GM23248 (cell line): ENCODE measurements around the gene MRPL9. TPM values are rescaled to one million over a fixed set of nuclear protein-coding genes. Genes with fewer than 3 reads are reported as not detected.

Experiments used
- DNase-seq: peaks from one replicate; pipeline ENCODE4 v3.0.0-alpha.2; 2015
- H2AFZ ChIP-seq: fragments of 200-600 bp; sonication (generic); 2 replicates; pipeline ENCODE4 v1.6.1; 2016; ENCODE audit warnings: antibody characterized with exemption
- H3F3A ChIP-seq: fragments of 200-600 bp; sonication (generic); 2 replicates; pipeline ENCODE4 v1.6.1; 2016; ENCODE audit warnings: mild to moderate bottlenecking, antibody characterized with exemption, mixed run types; ENCODE audit not compliant: insufficient read depth
- H3K27ac ChIP-seq: fragments of 200-600 bp; sonication (generic); 2 replicates; pipeline ENCODE4 v1.5.1; 2016; ENCODE audit warnings: mild to moderate bottlenecking
- H3K27me3 ChIP-seq: fragments of 200-600 bp; sonication (generic); replicated peaks from 2 replicates; pipeline ENCODE4 v1.6.1; 2016; ENCODE audit warnings: mild to moderate bottlenecking; ENCODE audit not compliant: insufficient read depth
- H3K36me3 ChIP-seq: fragments of 200-600 bp; sonication (generic); 2 replicates; pipeline ENCODE4 v1.6.1; 2016; ENCODE audit warnings: low read depth, mild to moderate bottlenecking
- H3K4me1 ChIP-seq: fragments of 200-600 bp; sonication (generic); 2 replicates; pipeline ENCODE4 v1.6.1; 2016; ENCODE audit warnings: mild to moderate bottlenecking; ENCODE audit not compliant: insufficient read depth
- H3K4me2 ChIP-seq: fragments of 200-600 bp; sonication (generic); one replicate; pipeline ENCODE4 v1.6.1; 2016; ENCODE audit warnings: mild to moderate bottlenecking; ENCODE audit not compliant: unreplicated experiment
- H3K4me3 ChIP-seq: fragments of 200-600 bp; sonication (generic); 2 replicates; pipeline ENCODE4 v1.5.1; 2016; ENCODE audit warnings: mild to moderate bottlenecking
- H3K79me2 ChIP-seq: fragments of 200-600 bp; sonication (generic); 2 replicates; pipeline ENCODE4 v1.6.1; 2016; ENCODE audit warnings: mild to moderate bottlenecking; ENCODE audit not compliant: insufficient read depth
- H3K9ac ChIP-seq: fragments of 200-600 bp; sonication (generic); 2 replicates; pipeline ENCODE4 v1.6.1; 2016; ENCODE audit warnings: mild to moderate bottlenecking
- H3K9me2 ChIP-seq: fragments of 200-600 bp; sonication (generic); 2 replicates; pipeline ENCODE4 v1.6.1; 2016; ENCODE audit warnings: mixed run types, mild to moderate bottlenecking, moderate library complexity; ENCODE audit not compliant: insufficient read depth
- H3K9me3 ChIP-seq: fragments of 200-600 bp; sonication (generic); one replicate; pipeline ENCODE4 v1.6.1; 2017; ENCODE audit warnings: low read depth
- H4K20me1 ChIP-seq: fragments of 200-600 bp; sonication (generic); 2 replicates; pipeline ENCODE4 v1.6.0; 2016; ENCODE audit not compliant: insufficient read depth
- EZH2 ChIP-seq: fragments of 200-600 bp; sonication (generic); IDR thresholded peaks from 2 replicates; pipeline ENCODE4 v1.6.1; 2018; ENCODE audit warnings: antibody characterized with exemption, mild to moderate bottlenecking; ENCODE audit not compliant: insufficient read depth, poor library complexity, severe bottlenecking
- EZH2phosphoT487 ChIP-seq: fragments of 200-600 bp; sonication (generic); IDR thresholded peaks from 2 replicates; pipeline ENCODE4 v1.6.1; 2018; ENCODE audit warnings: antibody characterized with exemption, moderate library complexity, mild to moderate bottlenecking, low read depth; ENCODE audit not compliant: insufficient read depth
- WGBS, 2 experiments: methylation state at CpG; one replicate each; pipeline ENCODE4 v1.1.6; 2015 to 2017; ENCODE audit warnings: low lambda C conversion rate in 2 of 2, low coverage in 1 of 2; ENCODE audit errors: missing lambda C conversion rate in 2 of 2; 5-methylcytosine and 5-hydroxymethylcytosine counted together
- in situ Hi-C: fragments of 300-500 bp; cut with MboI; formaldehyde crosslinking; loops from 2 replicates; pipeline ENCODE4 v1.15.0; 2020
- polyA plus RNA-seq: library from polyadenylated mRNA; unstranded; fragments of >200 nt; fragmentation: Nextera tagmentation; extraction: Ambion mirVana; gene quantifications from 2 replicates; pipeline ENCODE4 v1.2.1, GENCODE V29; 2016
- total RNA-seq: library from RNA; depleted of rRNA; stranded (reverse); fragments of >200 nt; shearing (Covaris generic); gene quantifications from 2 replicates; pipeline ENCODE4 v1.2.3, GENCODE V29; 2014

MRPL9 gene
- total and polyA plus RNA-seq, 2 experiments from 2014 or later: 62.1 to 74.9 TPM

- Histone ChIP-seq H3K9me3 (no peaks in the 10 kb centered on the region), H4K20me1 (no peaks in the 10 kb centered on the region), H2AFZ (no peak overlapping the region), H3K27ac (no peak overlapping the region), H3K4me2 (no peak overlapping the region), H3K9ac (no peak overlapping the region), H3K27me3 (peaks cover 51% of the 10 kb centered on the region), H3K4me3 (no peak overlapping the region), H3F3A (no peaks in the 10 kb centered on the region), H3K9me2 (no peaks in the 10 kb centered on the region), H3K4me1 (no peaks in the 10 kb centered on the region), H3K79me2 (no peaks in the 10 kb centered on the region), H3K36me3 (no peaks in the 10 kb centered on the region)
- in situ Hi-C loops: no loop called here
- DNase-seq: no peak
- TF ChIP-seq EZH2phosphoT487: no peak
- no peak for TF ChIP-seq EZH2
Observed at GRCh38 chr1:151803164-151803563, 39.9 kb upstream of the MRPL9 start.

- 66 to 77% methylated on average over 4 to 5 of the region's 5 CpGs for WGBS, 2 experiments
- H3K27ac ChIP-seq: no peak overlapping the region
Observed at GRCh38 chr1:151802372-151802771, 39.1 kb upstream of the MRPL9 start.

GRCh38 chr1:151801846-151802245 lies 38.5 kb upstream of the MRPL9 start:
- Histone ChIP-seq H3K27me3 (peaks cover 49% of the 10 kb centered on the region), H4K20me1 (no peaks in the 10 kb centered on the region), H3K4me1 (no peaks in the 10 kb centered on the region), H3K36me3 (no peaks in the 10 kb centered on the region), H3K79me2 (no peaks in the 10 kb centered on the region), H3K4me2 (no peak overlapping the region), H3F3A (no peaks in the 10 kb centered on the region), H3K27ac (no peak overlapping the region), H3K9me3 (no peaks in the 10 kb centered on the region), H2AFZ (no peak overlapping the region), H3K4me3 (no peak overlapping the region), H3K9me2 (no peaks in the 10 kb centered on the region), H3K9ac (no peak overlapping the region)
- TF ChIP-seq EZH2phosphoT487: no peak
- no peak for TF ChIP-seq EZH2
- no peak for DNase-seq
- 66 to 74% methylated on average over 7 of the region's 7 CpGs for WGBS, 2 experiments
- in situ Hi-C loops: no loop called here

More at GRCh38 chr1:151802372-151802771, 39.1 kb upstream of the MRPL9 start:
- DNase-seq: no peak
- H3K4me2 ChIP-seq: no peak overlapping the region
- in situ Hi-C loops: no loop called here
- H2AFZ ChIP-seq: no peak overlapping the region
- no peak overlapping the region for H3K4me3 ChIP-seq
- H3K27me3 ChIP-seq: peaks cover 48% of the 10 kb centered on the region
- no peaks in the 10 kb centered on the region for H3F3A ChIP-seq
- H4K20me1 ChIP-seq: no peaks in the 10 kb centered on the region
- no peak overlapping the region for H3K9ac ChIP-seq
- H3K4me1 ChIP-seq: no peaks in the 10 kb centered on the region
- TF ChIP-seq EZH2phosphoT487 (no peak), EZH2 (no peak)
- H3K9me3 ChIP-seq: no peaks in the 10 kb centered on the region
- H3K36me3 ChIP-seq: no peaks in the 10 kb centered on the region
- H3K79me2 ChIP-seq: no peaks in the 10 kb centered on the region
- no peaks in the 10 kb centered on the region for H3K9me2 ChIP-seq

GRCh38 chr1:151801310-151801820 lies 38.1 kb upstream of the MRPL9 start:
- H3K79me2 ChIP-seq: no peaks in the 10 kb centered on the region
- 80 to 89% methylated on average over 12 of the region's 12 CpGs for WGBS, 2 experiments
- no peak overlapping the region for H2AFZ ChIP-seq
- H3K27me3 ChIP-seq: peaks cover 49% of the 10 kb centered on the region
- no peak overlapping the region for H3K27ac ChIP-seq
- no peaks in the 10 kb centered on the region for H4K20me1 ChIP-seq
- H3K9ac ChIP-seq: no peak overlapping the region
- no peaks in the 10 kb centered on the region for H3K9me2 ChIP-seq
- H3K4me3 ChIP-seq: no peak overlapping the region
- H3K4me1 ChIP-seq: no peaks in the 10 kb centered on the region
- TF ChIP-seq EZH2phosphoT487 (no peak), EZH2 (no peak)
- no peak overlapping the region for H3K4me2 ChIP-seq
- in situ Hi-C loops: no loop called here
- no peaks in the 10 kb centered on the region for H3K9me3 ChIP-seq
- DNase-seq: no peak
- no peaks in the 10 kb centered on the region for H3F3A ChIP-seq
- H3K36me3 ChIP-seq: no peaks in the 10 kb centered on the region

- Histone ChIP-seq H3K4me3 (no peak overlapping the region), H3K27ac (no peak overlapping the region), H3K9me3 (no peaks in the 10 kb centered on the region), H3K4me1 (no peaks in the 10 kb centered on the region), H3K36me3 (no peaks in the 10 kb centered on the region), H3K9me2 (no peaks in the 10 kb centered on the region), H2AFZ (no peak overlapping the region), H3K27me3 (peaks cover 49% of the 10 kb centered on the region), H3F3A (no peaks in the 10 kb centered on the region), H3K79me2 (no peaks in the 10 kb centered on the region), H3K9ac (no peak overlapping the region), H3K4me2 (no peak overlapping the region), H4K20me1 (no peaks in the 10 kb centered on the region)
- WGBS, 2 experiments: 26 to 29% methylated on average over 8 of the region's 8 CpGs
- TF ChIP-seq EZH2phosphoT487 (no peak), EZH2 (no peak)
- in situ Hi-C loops: no loop called here
- DNase-seq: no peak
Observed at GRCh38 chr1:151800830-151801229, 37.5 kb upstream of the MRPL9 start.
